Lung (tissue), 12 donors: ENCODE results near the gene AFDN. TPM values are rescaled to one million over a fixed set of nuclear protein-coding genes. Genes with fewer than 3 reads are reported as not detected.

Source experiments
- ATAC-seq: fragments of 200-7000 bp; cut with Tn5 transposase; one replicate; pipeline ENCODE4 v1.9.1; 2020; ENCODE audit warnings: moderate number of reproducible peaks; ENCODE audit not compliant: insufficient read depth, low FRiP score
- DNase-seq, 3 donors: peaks; one replicate each; pipeline ENCODE4 v3.0.0-alpha.2; 2013 to 2017
- H3K27ac ChIP-seq, 2 donors: one replicate each; pipeline ENCODE4 v1.5.1; 2013; ENCODE audit warnings: mild to moderate bottlenecking in 2 of 2, moderate library complexity in 2 of 2, control low read depth in 1 of 2, inconsistent platforms in 1 of 2, low read depth in 1 of 2, low read length in 1 of 2
- H3K27me3 ChIP-seq, 3 donors: one replicate each; pipeline ENCODE4 v1.5.1; 2013; ENCODE audit warnings: low read length in 2 of 3; ENCODE audit not compliant: control insufficient read depth in 3 of 3, insufficient read depth in 3 of 3
- H3K36me3 ChIP-seq, 4 donors: one replicate each; pipeline ENCODE4 v1.5.1; 2013; ENCODE audit warnings: low read length in 4 of 4, mild to moderate bottlenecking in 1 of 4, moderate library complexity in 1 of 4; ENCODE audit not compliant: control insufficient read depth in 4 of 4, insufficient read depth in 4 of 4
- H3K4me1 ChIP-seq, 5 donors: one replicate each; pipeline ENCODE4 v1.5.1; 2013; ENCODE audit warnings: low read length in 5 of 5, mild to moderate bottlenecking in 2 of 5, moderate library complexity in 1 of 5; ENCODE audit not compliant: control insufficient read depth in 5 of 5, insufficient read depth in 5 of 5
- H3K4me3 ChIP-seq: one replicate; pipeline ENCODE4 v1.5.1; 2013; ENCODE audit warnings: mild to moderate bottlenecking, control low read depth, moderate library complexity
- H3K9ac ChIP-seq, 2 donors: one replicate each; pipeline ENCODE4 v1.5.1; 2013; ENCODE audit warnings: low read length in 2 of 2, control low read depth in 1 of 2; ENCODE audit not compliant: insufficient read depth in 1 of 2
- H3K9me3 ChIP-seq, 4 donors: one replicate each; pipeline ENCODE4 v1.5.1; 2013; ENCODE audit warnings: low read length in 3 of 4, mild to moderate bottlenecking in 1 of 4, moderate library complexity in 1 of 4; ENCODE audit not compliant: control insufficient read depth in 4 of 4, insufficient read depth in 3 of 4
- WGBS, 2 donors: extraction: QIAGEN DNeasy Blood & Tissue Kit; methylation state at CpG; one replicate each; pipeline ENCODE4 v1.1.7; 2013; 5-methylcytosine and 5-hydroxymethylcytosine counted together
- polyA plus RNA-seq, 2 donors: library from polyadenylated mRNA; stranded (reverse); fragments of 200-250 nt; gene quantifications; one replicate each; pipeline ENCODE4 v1.2.1, GENCODE V29; 2013
- total RNA-seq, 2 donors: library from RNA; depleted of rRNA in 1 of 2; stranded (reverse); fragments of >200 nt in 1 of 2; gene quantifications; one replicate each; pipeline ENCODE4 v1.2.1, GENCODE V29; 2014 to 2021
- TF ChIP-seq, protein P1 (sequence below): IDR thresholded peaks from 2 replicates; pipeline ENCODE4 v1.5.1; 2012; ENCODE audit warnings: mild to moderate bottlenecking; ENCODE audit errors: control extremely low read depth, extremely low read depth
- donor health status: control.
- donor health status: control.
- donor health status: Bipolar disorder and iron deficiency.
- donor health status: healthy.
- donor health status: DM: yes; HTN: yes; CAD: no.

The AFDN gene
- total and polyA plus RNA-seq, 4 donors: 47.6 to 407 (median 117) TPM

DNA sequence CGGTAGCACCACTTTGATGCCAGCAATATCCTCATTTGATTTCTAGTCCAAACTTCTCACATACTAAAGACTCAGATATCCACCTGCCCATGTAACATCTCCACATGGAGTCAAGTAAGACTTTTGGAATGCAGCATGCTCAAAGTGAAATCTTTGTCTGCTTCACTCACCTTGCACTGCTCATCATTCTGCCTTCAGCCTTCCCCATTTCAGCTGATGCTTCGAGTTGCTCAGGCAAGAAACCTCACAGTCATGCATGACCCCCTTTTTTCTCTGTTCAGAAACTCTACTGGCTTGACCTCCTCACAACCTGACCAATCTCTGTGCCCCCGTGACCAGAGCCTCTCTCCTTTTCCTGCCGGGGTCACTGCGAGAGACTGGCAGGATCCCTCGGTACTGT is 129.8 kb downstream of the AFDN start:
- TF ChIP-seq, protein P1, sequence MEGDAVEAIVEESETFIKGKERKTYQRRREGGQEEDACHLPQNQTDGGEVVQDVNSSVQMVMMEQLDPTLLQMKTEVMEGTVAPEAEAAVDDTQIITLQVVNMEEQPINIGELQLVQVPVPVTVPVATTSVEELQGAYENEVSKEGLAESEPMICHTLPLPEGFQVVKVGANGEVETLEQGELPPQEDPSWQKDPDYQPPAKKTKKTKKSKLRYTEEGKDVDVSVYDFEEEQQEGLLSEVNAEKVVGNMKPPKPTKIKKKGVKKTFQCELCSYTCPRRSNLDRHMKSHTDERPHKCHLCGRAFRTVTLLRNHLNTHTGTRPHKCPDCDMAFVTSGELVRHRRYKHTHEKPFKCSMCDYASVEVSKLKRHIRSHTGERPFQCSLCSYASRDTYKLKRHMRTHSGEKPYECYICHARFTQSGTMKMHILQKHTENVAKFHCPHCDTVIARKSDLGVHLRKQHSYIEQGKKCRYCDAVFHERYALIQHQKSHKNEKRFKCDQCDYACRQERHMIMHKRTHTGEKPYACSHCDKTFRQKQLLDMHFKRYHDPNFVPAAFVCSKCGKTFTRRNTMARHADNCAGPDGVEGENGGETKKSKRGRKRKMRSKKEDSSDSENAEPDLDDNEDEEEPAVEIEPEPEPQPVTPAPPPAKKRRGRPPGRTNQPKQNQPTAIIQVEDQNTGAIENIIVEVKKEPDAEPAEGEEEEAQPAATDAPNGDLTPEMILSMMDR: no peak
- Histone ChIP-seq H3K4me3 (no peak overlapping the region), H3K9ac (no peak overlapping the region), H3K9me3 (peaks cover 0 to 5% (median 0%) of the 10 kb centered on the region in 4 donors), H3K4me1 (peaks cover 0 to 19% (median 7%) of the 10 kb centered on the region in 5 donors), H3K27me3 (no peaks in the 10 kb centered on the region), H3K27ac (peak overlapping the region in 1 of 2 donors; percentile 15), H3K36me3 (peaks cover 5 to 45% (median 13%) of the 10 kb centered on the region in 4 donors)
- ATAC-seq (no peak), DNase-seq (no peak)
- 96 to 97% methylated on average over 6 of the region's 6 CpGs for WGBS, 2 donors

DNA sequence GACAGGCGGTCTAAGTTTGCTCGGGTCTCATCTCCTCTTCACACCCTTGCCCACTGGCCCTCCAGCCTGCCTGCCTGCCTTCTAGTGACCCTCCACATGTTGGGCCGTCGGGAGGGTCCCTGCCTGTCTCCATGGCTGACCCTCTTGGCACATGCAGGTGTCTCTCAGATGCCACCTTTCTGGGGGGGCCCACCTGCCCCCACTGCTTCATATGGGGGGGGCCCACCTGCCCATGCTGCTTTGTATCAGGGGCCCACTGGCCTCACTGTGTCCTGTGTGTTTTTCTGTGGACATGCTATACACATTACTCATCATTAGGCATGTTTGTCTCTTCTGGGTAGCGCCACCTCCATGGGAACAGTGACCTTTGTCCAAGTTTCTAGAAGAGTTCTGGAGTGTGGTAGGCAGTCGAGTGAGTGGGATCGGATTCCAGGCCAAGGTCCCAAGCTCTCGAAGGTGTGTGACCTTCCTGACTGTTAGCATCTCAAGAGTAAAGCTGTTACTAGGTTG is 130.3 kb downstream of the AFDN start:
- TF ChIP-seq, protein P1: no peak
- H3K36me3 ChIP-seq: peaks cover 2 to 45% (median 7%) of the 10 kb centered on the region in 4 donors
- H3K27me3 ChIP-seq: no peaks in the 10 kb centered on the region
- H3K27ac ChIP-seq: peak overlapping the region in 1 of 2 donors; percentile 15
- H3K9ac ChIP-seq: no peak overlapping the region
- no peak overlapping the region for H3K4me3 ChIP-seq
- H3K4me1 ChIP-seq: peaks cover 0 to 19% (median 9%) of the 10 kb centered on the region in 5 donors
- DNase-seq (no peak), ATAC-seq (peak; percentile 43)
- H3K9me3 ChIP-seq: peaks cover 0 to under 1% (median 0%) of the 10 kb centered on the region in 4 donors
- WGBS, 2 donors: 84 to 88% methylated on average over 8 of the region's 8 CpGs

DNA sequence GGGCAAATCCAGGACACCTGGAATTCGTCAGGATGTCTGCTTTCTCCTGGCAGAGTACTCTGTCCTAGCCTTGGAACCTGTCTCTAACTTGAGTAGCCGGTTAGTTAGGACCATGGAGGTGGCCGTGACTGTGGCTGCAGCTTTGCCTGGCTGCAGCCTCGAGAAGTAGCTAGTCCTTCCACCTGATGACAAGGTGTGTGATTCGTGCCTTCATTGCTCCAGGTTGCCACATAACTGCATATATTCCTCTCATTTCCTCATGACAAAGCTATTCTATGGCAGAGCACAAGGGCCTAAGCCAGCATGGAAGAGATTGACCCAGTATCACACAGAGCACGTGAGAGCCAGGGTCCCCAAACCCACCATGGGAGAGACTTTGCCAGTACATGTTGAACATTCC is 130.9 kb downstream of the AFDN start:
- Histone ChIP-seq H3K4me1 (peaks cover 0 to 22% (median 9%) of the 10 kb centered on the region in 5 donors), H3K27me3 (no peaks in the 10 kb centered on the region), H3K9me3 (no peaks in the 10 kb centered on the region), H3K36me3 (peaks cover 0 to 45% (median 9%) of the 10 kb centered on the region in 4 donors), H3K27ac (no peak overlapping the region), H3K4me3 (no peak overlapping the region), H3K9ac (no peak overlapping the region)
- TF ChIP-seq, protein P1: no peak
- ATAC-seq: no peak
- 92% methylated on average over 6 of the region's 6 CpGs for WGBS, 2 donors
- no peak for DNase-seq

DNA sequence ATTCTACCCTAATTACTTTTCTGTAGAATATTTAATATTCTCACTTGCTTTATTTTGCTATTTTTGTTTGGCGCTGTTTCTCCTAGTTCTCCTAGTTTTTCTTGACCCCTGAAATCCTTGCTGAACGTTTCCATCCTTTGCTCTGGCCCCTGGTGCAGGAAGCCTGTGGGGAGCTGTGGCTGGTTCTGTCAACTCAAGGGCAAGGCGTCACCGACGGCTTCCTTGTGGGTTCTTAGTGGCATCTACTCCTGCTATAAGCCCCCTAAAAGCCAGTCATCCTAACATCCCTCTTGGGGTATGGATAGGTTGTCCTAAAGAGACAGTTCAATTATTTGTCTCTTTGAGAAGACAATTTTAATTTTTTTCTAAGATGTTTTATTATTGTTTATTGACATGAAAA is 133.9 kb downstream of the AFDN start:
- ATAC-seq: no peak
- 71 to 81% methylated on average over 5 of the region's 5 CpGs for WGBS, 2 donors
- Histone ChIP-seq H3K9me3 (no peaks in the 10 kb centered on the region), H3K36me3 (peaks cover 10 to 50% (median 15%) of the 10 kb centered on the region in 4 donors), H3K4me1 (peaks cover 0 to 37% (median 11%) of the 10 kb centered on the region in 5 donors), H3K9ac (no peak overlapping the region), H3K27me3 (no peaks in the 10 kb centered on the region), H3K4me3 (no peak overlapping the region), H3K27ac (no peak overlapping the region)
- TF ChIP-seq, protein P1: no peak
- DNase-seq: peak in 2 of 3 donors; percentile 50 to 62
